KMS-11 (cell line): ENCODE data around the gene ZNF213.

Source experiments
- H2AFZ ChIP-seq: fragments of 200-600 bp; sonication (generic); 2 replicates; pipeline ENCODE4 v1.6.1; 2016; ENCODE audit warnings: antibody characterized with exemption, mixed run types, low read depth
- H3K27ac ChIP-seq: fragments of 200-600 bp; sonication (generic); 2 replicates; pipeline ENCODE4 v1.6.1; 2016; ENCODE audit warnings: mild to moderate bottlenecking, mixed run types
- H3K27me3 ChIP-seq: fragments of 200-600 bp; sonication (generic); 2 replicates; pipeline ENCODE4 v1.6.1; 2017; ENCODE audit warnings: mild to moderate bottlenecking, low read depth, mixed run types, moderate library complexity; ENCODE audit not compliant: insufficient read depth
- H3K36me3 ChIP-seq: fragments of 200-600 bp; sonication (generic); 2 replicates; pipeline ENCODE4 v1.6.1; 2017; ENCODE audit warnings: mild to moderate bottlenecking, mixed run types; ENCODE audit not compliant: insufficient read depth
- H3K4me1 ChIP-seq: fragments of 200-600 bp; sonication (generic); 2 replicates; pipeline ENCODE4 v1.6.1; 2016; ENCODE audit warnings: mild to moderate bottlenecking, low read depth, mixed run types; ENCODE audit not compliant: poor library complexity, severe bottlenecking
- H3K4me2 ChIP-seq: fragments of 200-600 bp; sonication (generic); 2 replicates; pipeline ENCODE4 v1.7.0; 2016; ENCODE audit warnings: mild to moderate bottlenecking, mixed run types
- H3K4me3 ChIP-seq: fragments of 200-600 bp; sonication (generic); IDR thresholded peaks from 2 replicates; pipeline ENCODE4 v1.6.1; 2017; ENCODE audit warnings: low read depth, low read length, mixed read lengths; ENCODE audit not compliant: insufficient read depth
- H3K79me2 ChIP-seq: fragments of 200-600 bp; sonication (generic); 2 replicates; pipeline ENCODE4 v1.6.1; 2016; ENCODE audit warnings: low read depth, mixed run types; ENCODE audit not compliant: insufficient read depth
- H3K9ac ChIP-seq: fragments of 200-600 bp; sonication (generic); 2 replicates; pipeline ENCODE4 v1.6.1; 2016; ENCODE audit warnings: mild to moderate bottlenecking, mixed run types
- H4K20me1 ChIP-seq: fragments of 200-600 bp; sonication (generic); 2 replicates; pipeline ENCODE4 v1.6.1; 2016; ENCODE audit warnings: mild to moderate bottlenecking, mixed run types; ENCODE audit not compliant: insufficient read depth
- CTCF ChIP-seq: fragments of 200-600 bp; sonication (generic); conservative IDR thresholded peaks from 2 replicates; pipeline ENCODE4 v1.6.1; 2017; ENCODE audit warnings: low read depth, mild to moderate bottlenecking, antibody characterized with exemption, low read length, moderate library complexity, mixed read lengths

The ZNF213 gene

DNA sequence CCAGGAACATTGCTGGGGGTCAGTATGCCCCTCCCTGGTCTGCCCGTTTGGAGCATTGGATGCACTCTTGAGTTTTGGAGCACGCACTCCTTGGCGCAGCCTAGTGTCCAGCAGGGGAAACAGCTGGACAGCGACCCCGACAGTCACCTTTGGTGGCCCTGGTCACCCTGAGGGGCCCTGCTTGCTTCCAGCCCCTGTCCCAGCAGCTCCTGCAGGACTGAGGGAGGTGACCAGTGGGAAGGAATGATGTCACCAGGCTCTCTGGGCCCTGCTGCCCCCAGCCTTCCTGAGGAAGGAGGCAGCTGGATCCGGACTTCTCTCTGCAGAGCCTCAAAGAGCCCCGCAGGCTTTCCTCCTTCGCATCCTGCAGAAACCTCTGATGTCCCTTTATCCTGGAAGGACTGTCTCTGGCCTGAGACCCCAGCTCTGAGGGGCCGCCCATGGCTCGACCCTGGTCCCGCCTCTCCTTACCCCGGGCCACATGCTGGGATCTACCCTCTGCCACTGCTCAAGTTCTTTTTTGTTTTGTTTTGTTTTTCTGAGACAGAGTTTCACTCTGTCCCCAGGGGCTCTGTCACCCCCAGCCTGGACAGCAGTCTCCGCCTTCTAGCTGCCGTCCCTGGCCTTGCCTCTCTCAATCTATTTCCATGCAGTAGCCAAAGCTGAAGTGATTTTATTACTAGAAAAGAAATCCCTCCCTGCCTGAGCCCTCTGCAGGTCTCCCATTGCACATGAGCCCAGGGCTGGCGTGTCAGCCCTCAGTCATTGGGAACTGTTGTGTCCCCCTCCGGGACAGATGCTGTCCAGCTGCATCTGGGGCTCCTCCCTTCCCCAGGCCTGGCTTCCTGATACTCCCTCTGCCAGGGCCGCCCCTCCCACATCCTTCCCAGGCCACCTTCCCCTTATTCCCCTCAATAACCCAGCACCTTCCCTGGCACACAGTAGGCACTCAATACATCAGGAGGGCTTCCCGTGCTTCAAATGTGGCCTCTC lies 47.3 kb upstream of the ZNF213 start:
- TF ChIP-seq CTCF, result no peak
- Histone ChIP-seq H3K27ac (no peak overlapping the region), H4K20me1 (no peaks in the 10 kb centered on the region), H3K79me2 (no peaks in the 10 kb centered on the region), H3K27me3 (peaks cover 39% of the 10 kb centered on the region), H3K36me3 (no peaks in the 10 kb centered on the region), H3K4me2 (no peak overlapping the region), H3K9ac (no peak overlapping the region), H3K4me1 (no peaks in the 10 kb centered on the region), H3K4me3 (no peak overlapping the region), H2AFZ (no peak overlapping the region)

DNA sequence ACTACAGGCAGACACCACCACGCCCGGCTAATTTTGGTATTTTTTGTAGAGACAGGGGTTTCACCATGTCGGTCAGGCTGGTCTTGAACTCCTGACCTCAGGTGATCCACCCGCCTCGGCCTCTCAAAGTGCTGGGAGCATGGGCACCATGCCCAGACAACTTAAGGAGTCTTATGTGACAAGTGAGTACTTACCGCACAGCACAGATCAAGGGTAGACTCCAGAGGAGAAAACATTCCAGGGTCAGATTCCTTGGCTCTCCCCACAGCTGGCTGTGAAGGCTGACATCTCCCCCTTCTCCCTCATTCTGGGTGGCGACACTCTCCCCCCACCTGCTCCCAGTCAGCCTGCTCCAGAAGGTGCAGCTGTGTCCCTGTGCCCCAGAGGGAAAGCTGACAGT lies 46.4 kb upstream of the ZNF213 start:
- Histone ChIP-seq H4K20me1 (no peaks in the 10 kb centered on the region), H3K79me2 (no peaks in the 10 kb centered on the region), H3K9ac (no peak overlapping the region), H3K4me3 (no peak overlapping the region), H2AFZ (no peak overlapping the region), H3K27me3 (peaks cover 43% of the 10 kb centered on the region), H3K4me1 (no peaks in the 10 kb centered on the region), H3K4me2 (no peak overlapping the region), H3K27ac (no peak overlapping the region), H3K36me3 (no peaks in the 10 kb centered on the region)
- no peak for TF ChIP-seq CTCF

DNA sequence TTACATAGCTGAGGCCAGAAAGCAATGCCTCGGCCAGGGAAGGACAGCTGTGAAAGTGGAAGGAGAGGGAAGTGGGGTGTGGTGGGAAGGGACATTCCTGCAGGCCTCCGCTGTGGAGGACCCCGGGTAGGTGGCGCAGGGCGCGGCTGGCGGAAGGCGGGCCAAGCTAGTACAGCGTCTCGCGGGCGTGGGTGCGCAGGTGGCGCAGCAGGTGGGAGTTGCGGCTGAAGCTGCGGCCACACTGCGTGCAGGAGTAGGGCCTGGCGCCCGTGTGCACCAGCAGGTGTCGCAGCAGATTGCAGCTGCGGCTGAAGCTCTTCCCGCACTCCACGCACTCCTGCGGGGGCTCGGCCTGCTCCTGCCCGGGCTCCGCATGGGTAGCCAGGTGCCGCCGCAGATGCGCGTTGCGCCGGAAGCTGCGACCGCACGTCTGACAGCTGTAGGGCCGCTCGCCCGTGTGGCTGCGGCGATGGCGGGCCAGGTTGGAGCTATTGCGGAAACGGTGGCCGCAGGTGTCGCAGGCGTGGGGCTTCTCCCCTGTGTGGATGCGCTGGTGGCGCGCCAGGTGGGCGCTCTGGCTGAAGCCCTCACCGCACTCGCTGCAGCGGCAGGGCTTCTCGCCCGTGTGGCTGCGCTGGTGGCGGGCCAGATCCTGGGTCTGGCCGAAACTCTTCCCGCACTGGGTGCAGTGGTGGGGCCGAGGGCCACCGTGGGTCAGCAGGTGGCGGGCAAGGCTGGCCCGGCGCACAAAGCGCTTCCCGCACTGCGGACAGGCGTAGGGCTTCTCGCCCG lies 45.7 kb upstream of the ZNF213 start:
- Histone ChIP-seq H3K27me3 (peaks cover 42% of the 10 kb centered on the region), H4K20me1 (no peaks in the 10 kb centered on the region), H3K4me3 (no peak overlapping the region), H3K9ac (no peak overlapping the region), H2AFZ (no peak overlapping the region), H3K27ac (no peak overlapping the region), H3K4me2 (no peak overlapping the region), H3K36me3 (no peaks in the 10 kb centered on the region), H3K4me1 (no peaks in the 10 kb centered on the region), H3K79me2 (no peaks in the 10 kb centered on the region)
- no peak for TF ChIP-seq CTCF

GRCh38 chr16:3089717-3090592 lies 44.9 kb upstream of the ZNF213 start:
- Histone ChIP-seq H3K4me3 (no peak overlapping the region), H3K9ac (no peak overlapping the region), H3K4me2 (no peak overlapping the region), H3K79me2 (no peaks in the 10 kb centered on the region), H4K20me1 (no peaks in the 10 kb centered on the region), H3K27me3 (peaks cover 34% of the 10 kb centered on the region), H3K4me1 (no peaks in the 10 kb centered on the region), H3K27ac (no peak overlapping the region), H3K36me3 (no peaks in the 10 kb centered on the region), H2AFZ (no peak overlapping the region)
- TF ChIP-seq CTCF, result no peak
